ENCODE results near the gene SYK. TPM values are rescaled to one million over a fixed set of nuclear protein-coding genes. Genes with fewer than 3 reads are reported as not detected.

Gene SYK
- total and polyA plus RNA-seq, 2 of the 13 experiments (the other 11 are each of a cell fraction or from before 2014, with no cell fraction given), result not detected

GRCh38 chr9:90810691-90811090 lies 9.1 kb downstream of the SYK start:
- 17% methylated on average over 4 of the region's 4 CpGs for WGBS (ENCODE audit: low lambda C conversion rate)
- no peaks in the 10 kb centered on the region for H3K79me2 ChIP-seq (ENCODE audit: insufficient read depth, low read length)
- ChIA-PET POLR2A (no interaction called here), CTCF (ENCODE audit: low intra/inter-chr PET ratio, low total read pairs) (no interaction called here)
- ATAC-seq (no peak), FAIRE-seq (no peak), DNase-seq (ENCODE audit: low spot score) (no peak)
- H3K4me2 ChIP-seq (ENCODE audit: low read depth, low read length), result no peak overlapping the region
- no peaks in the 10 kb centered on the region for H3K9me3 ChIP-seq (ENCODE audit: low read length)
- in situ Hi-C loops (cut with HindIII; ENCODE audit: extremely low pct_ligation_motif_present, low pct_unique_long_range_greater_than_20kb) (no loop called here), intact Hi-C loops (cut with micrococcal nuclease; ENCODE audit: unreplicated experiment) (no loop called here)
- peaks cover 0 to 24% of the 10 kb centered on the region in 2 experiments; a peak in 2 of 5 replicates for H3K27me3 ChIP-seq (ENCODE audit: control insufficient read depth in 1 of 2, insufficient read depth in 2 of 2, low read length in 2 of 2)
- H2AFZ ChIP-seq (ENCODE audit: low read length), result no peak overlapping the region
- H3K4me3 ChIP-seq (replicated peaks in 1 of 3; ENCODE audit: insufficient read depth in 1 of 3, low read depth in 2 of 3, low read length in 3 of 3), result no peak overlapping the region
- H3K9ac ChIP-seq (ENCODE audit: insufficient read depth, low read depth, low read length), result no peak overlapping the region
- no peaks in the 10 kb centered on the region for H3K4me1 ChIP-seq (ENCODE audit: insufficient read depth, low read length)
- BruUV-seq (replicated peaks), result no TSS peak
- TF ChIP-seq ZBTB21 (CRISPR knock-in tag; IDR thresholded peaks at IDR 0.05) (no peak), THAP8 (CRISPR knock-in tag; IDR thresholded peaks at IDR 0.05; ENCODE audit: borderline replicate concordance) (no peak), SP4 (CRISPR knock-in tag; IDR thresholded peaks at IDR 0.05) (no peak), ZNF225 (CRISPR knock-in tag; IDR thresholded peaks at IDR 0.05) (no peak), ZNF800 (CRISPR knock-in tag; IDR thresholded peaks at IDR 0.05) (no peak), NR3C1 (CRISPR knock-in tag; IDR thresholded peaks at IDR 0.05) (no peak), MATR3 (CRISPR knock-in tag; IDR thresholded peaks at IDR 0.05) (no peak), PPARG (CRISPR knock-in tag; conservative IDR thresholded peaks at IDR 0.05) (no peak), ETV5 (CRISPR knock-in tag; IDR thresholded peaks at IDR 0.05; ENCODE audit: borderline replicate concordance) (no peak), ZNF337 (CRISPR knock-in tag; IDR thresholded peaks at IDR 0.05; ENCODE audit: borderline replicate concordance, low read depth) (no peak), ATRX (CRISPR knock-in tag; IDR thresholded peaks at IDR 0.05; ENCODE audit: borderline replicate concordance) (no peak), JUNB (CRISPR knock-in tag; IDR thresholded peaks at IDR 0.05; ENCODE audit: borderline replicate concordance) (no peak), ZNF737 (CRISPR knock-in tag; IDR thresholded peaks at IDR 0.05; ENCODE audit: borderline replicate concordance) (no peak), ERF (CRISPR knock-in tag; IDR thresholded peaks at IDR 0.05) (no peak), SMYD3 (CRISPR knock-in tag; IDR thresholded peaks at IDR 0.05) (no peak), ZSCAN22 (CRISPR knock-in tag; IDR thresholded peaks at IDR 0.05) (no peak)
- no peak overlapping the region for H3K27ac ChIP-seq (ENCODE audit: extremely low read length, insufficient read depth, low read length)
- no peaks in the 10 kb centered on the region for H3K36me3 ChIP-seq (replicated peaks in 1 of 2; ENCODE audit: control insufficient read depth in 1 of 2, insufficient read depth in 2 of 2, low read length in 2 of 2)
- no peaks in the 10 kb centered on the region for H4K20me1 ChIP-seq (ENCODE audit: insufficient read depth, low read length)
